Measurements from ENCODE around the gene RNU1-3. TPM values are rescaled to one million over a fixed set of nuclear protein-coding genes. Genes with fewer than 3 reads are reported as not detected.
"Not testable (repeated sequence)": the region's sequence is repeated elsewhere in the genome, so short reads cannot be mapped to it uniquely, and the experiment has no call there.

The RNU1-3 gene
- total and polyA plus RNA-seq, 5 donors from 2014 or later = 23.7 to 3,278 TPM; not detected in 3

DNA sequence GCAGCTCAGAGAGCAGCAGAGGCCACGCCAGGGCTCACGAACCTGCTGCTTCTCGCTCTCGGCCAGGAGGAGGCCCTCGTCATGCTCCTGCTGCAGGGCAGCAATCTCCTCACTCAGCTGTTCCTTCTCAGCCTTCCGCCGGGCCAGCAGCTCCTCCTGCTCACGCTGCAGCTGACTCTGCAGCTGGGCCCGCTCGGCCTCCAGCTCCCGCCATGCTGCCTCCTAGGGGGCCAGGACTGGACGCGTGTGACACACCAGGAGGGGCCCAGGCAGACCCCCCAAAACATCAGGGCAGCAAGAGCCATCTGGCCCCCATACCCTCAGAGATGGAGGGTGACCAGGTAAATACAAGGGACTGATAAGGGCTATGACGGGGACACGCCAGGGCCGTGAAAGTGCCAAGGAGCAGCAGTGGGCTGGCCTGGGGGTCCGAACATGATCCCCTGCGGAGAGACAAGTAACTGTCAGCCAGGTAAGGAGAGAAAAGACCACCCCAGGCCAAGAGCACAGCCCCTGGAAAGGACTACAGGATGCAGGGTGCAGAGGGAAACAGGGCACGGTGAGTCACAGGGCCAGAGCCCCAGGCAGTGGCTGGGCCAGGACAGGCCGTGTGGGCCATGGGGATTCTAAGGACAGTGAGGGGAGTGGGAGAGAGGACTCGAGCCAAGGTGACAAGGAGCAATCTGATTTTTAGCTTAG lies 46.8 kb downstream of the RNU1-3 start:
- H3K4me3 ChIP-seq (ENCODE audit: low read depth, low read length); H3K27ac ChIP-seq (ENCODE audit: insufficient read depth, low read length, poor library complexity, severe bottlenecking); H3K4me1 Mint-ChIP-seq; DNase-seq; H3K9me3 Mint-ChIP-seq; H3K4me1 ChIP-seq (ENCODE audit: control insufficient read depth, insufficient read depth, low read length, poor library complexity, severe bottlenecking); H3K27ac Mint-ChIP-seq; H3K27me3 ChIP-seq (ENCODE audit: control insufficient read depth, insufficient read depth, low read length); H3K36me3 Mint-ChIP-seq; H3K9me3 ChIP-seq (ENCODE audit: control insufficient read depth in 2 of 2, low read length in 2 of 2); H3K4me3 Mint-ChIP-seq; H3K27me3 Mint-ChIP-seq; ATAC-seq (ENCODE audit: low read depth in 2 of 2): not testable (repeated sequence)
- peaks cover 52% of the 10 kb centered on the region for H3K36me3 ChIP-seq (ENCODE audit: control insufficient read depth, insufficient read depth, low read length)

DNA sequence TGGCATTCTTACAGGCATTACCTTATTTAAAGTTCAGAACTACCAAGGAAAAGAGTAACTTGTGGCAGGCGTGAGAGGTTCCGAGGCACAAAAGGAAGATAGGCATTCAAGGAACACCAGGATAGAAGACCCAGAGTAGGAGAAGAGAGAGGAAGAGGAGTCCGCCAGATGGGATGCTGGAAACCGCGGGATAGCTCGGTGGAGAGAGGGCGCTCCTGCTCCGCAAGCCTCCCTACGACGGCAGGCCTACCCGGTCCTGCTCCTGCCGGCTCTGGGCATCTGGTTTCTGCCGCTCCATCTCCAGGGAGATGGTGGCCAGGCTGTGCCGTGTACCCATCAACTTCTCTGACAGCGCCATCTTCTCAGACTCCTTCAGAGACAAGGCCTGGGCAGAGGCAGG lies 48.0 kb downstream of the RNU1-3 start:
- Histone ChIP-seq H3K9me3 (ENCODE audit: control insufficient read depth in 2 of 2, low read length in 2 of 2) (no peaks in the 10 kb centered on the region), H3K27ac (ENCODE audit: insufficient read depth, low read length, poor library complexity, severe bottlenecking) (no peak overlapping the region), H3K36me3 (ENCODE audit: control insufficient read depth, insufficient read depth, low read length) (peaks cover 41% of the 10 kb centered on the region), H3K27me3 (ENCODE audit: control insufficient read depth, insufficient read depth, low read length) (peaks cover 15% of the 10 kb centered on the region), H3K4me3 (ENCODE audit: low read depth, low read length) (no peak overlapping the region), H3K4me1 (ENCODE audit: control insufficient read depth, insufficient read depth, low read length, poor library complexity, severe bottlenecking) (peaks cover 3% of the 10 kb centered on the region)
- ATAC-seq (ENCODE audit: low read depth in 2 of 2) = no peak
- Mint-ChIP-seq H3K36me3 (no peaks in the 10 kb centered on the region), H3K27ac (no peak overlapping the region), H3K4me3 (no peak overlapping the region), H3K9me3 (no peaks in the 10 kb centered on the region), H3K4me1 (no peaks in the 10 kb centered on the region), H3K27me3 (no peaks in the 10 kb centered on the region)
- DNase-seq = no peak

DNA sequence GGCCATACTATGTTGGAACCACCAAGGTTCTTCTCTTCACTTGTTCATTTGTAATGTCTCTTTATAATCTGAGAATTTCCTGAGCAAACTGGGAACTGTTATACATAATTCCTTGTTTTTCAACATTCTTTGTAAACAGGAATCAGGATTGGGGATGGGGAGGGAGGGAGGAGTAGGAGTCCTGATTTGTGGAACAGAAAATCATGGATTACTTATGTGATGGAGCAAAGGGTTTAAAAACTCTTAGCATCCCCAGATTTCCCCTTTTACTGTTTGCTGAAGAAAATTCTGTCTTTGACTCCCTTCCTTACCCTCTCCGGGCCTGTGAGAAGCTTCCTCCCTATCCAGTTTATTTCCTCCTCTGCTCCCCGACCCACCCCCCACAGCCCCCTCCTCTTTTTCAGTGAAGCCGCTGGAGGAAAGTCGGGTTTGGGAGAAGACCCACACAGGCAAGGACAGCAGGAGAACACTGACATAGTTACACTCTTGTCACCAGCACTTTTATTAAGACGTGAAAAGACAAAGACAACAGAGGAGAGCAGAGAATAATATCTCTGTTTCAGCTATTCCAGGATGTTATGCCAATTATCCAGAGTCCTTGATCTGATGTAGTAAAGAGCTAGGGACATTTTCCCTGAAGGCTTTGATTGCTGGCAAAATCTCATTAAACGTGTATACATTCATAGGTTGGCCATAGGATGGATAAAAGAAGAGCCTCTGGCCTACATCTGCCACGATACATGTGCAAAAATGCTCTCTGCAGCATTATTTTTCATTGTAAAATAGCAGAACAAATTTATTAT lies 48.8 kb downstream of the RNU1-3 start:
- Mint-ChIP-seq H3K4me1 (no peaks in the 10 kb centered on the region), H3K27me3 (no peaks in the 10 kb centered on the region), H3K36me3 (no peaks in the 10 kb centered on the region), H3K9me3 (no peaks in the 10 kb centered on the region), H3K27ac (no peak overlapping the region), H3K4me3 (no peak overlapping the region)
- ATAC-seq (ENCODE audit: low read depth in 2 of 2) = no peak
- Histone ChIP-seq H3K27ac (ENCODE audit: insufficient read depth, low read length, poor library complexity, severe bottlenecking) (no peak overlapping the region), H3K4me3 (ENCODE audit: low read depth, low read length) (no peak overlapping the region), H3K27me3 (ENCODE audit: control insufficient read depth, insufficient read depth, low read length) (peaks cover 15% of the 10 kb centered on the region), H3K36me3 (ENCODE audit: control insufficient read depth, insufficient read depth, low read length) (peaks cover 35% of the 10 kb centered on the region), H3K4me1 (ENCODE audit: control insufficient read depth, insufficient read depth, low read length, poor library complexity, severe bottlenecking) (peaks cover 9% of the 10 kb centered on the region), H3K9me3 (ENCODE audit: control insufficient read depth in 2 of 2, low read length in 2 of 2) (no peaks in the 10 kb centered on the region)
- no peak for DNase-seq

DNA sequence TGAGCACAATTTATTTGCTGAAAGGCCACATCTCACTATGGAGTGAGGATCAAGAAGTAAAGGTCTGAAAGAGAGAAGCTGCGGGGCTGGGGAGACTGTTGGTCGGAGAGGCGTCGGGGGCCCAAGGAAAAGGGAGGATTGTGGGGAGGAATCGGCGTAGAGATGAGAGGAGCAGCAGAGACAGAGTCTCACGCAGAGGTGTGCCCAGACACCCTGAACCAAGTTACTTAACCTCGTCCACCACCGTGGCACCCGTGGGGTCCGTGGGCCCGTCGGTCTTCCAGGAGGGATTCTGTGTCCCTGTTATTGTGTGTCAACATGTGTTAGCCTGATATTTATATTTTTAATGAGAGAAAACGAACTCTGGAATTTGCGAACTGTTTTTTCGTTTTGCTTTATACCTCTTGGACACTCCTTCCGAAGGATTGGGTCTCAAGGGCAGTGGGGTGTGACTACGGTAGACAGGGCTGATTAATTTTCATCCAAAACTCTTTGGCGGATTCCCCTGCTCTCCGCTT lies 49.6 kb downstream of the RNU1-3 start:
- peaks cover 21% of the 10 kb centered on the region for H3K27me3 ChIP-seq (ENCODE audit: control insufficient read depth, insufficient read depth, low read length)
- Mint-ChIP-seq H3K4me1 (no peaks in the 10 kb centered on the region), H3K27ac (no peak overlapping the region), H3K9me3 (no peaks in the 10 kb centered on the region), H3K36me3 (no peaks in the 10 kb centered on the region), H3K27me3 (no peaks in the 10 kb centered on the region), H3K4me3 (no peak overlapping the region)
- H3K36me3 ChIP-seq (ENCODE audit: control insufficient read depth, insufficient read depth, low read length) = peaks cover 27% of the 10 kb centered on the region
- no peak overlapping the region for H3K4me3 ChIP-seq (ENCODE audit: low read depth, low read length)
- no peaks in the 10 kb centered on the region for H3K9me3 ChIP-seq (ENCODE audit: control insufficient read depth in 2 of 2, low read length in 2 of 2)
- DNase-seq (no peak), ATAC-seq (ENCODE audit: low read depth in 2 of 2) (no peak)
- H3K4me1 ChIP-seq (ENCODE audit: control insufficient read depth, insufficient read depth, low read length, poor library complexity, severe bottlenecking) = peaks cover 17% of the 10 kb centered on the region
- H3K27ac ChIP-seq (ENCODE audit: insufficient read depth, low read length, poor library complexity, severe bottlenecking) = no peak overlapping the region

Other genes with a start within 250 kb of the RNU1-3 start
- not detected for gene SPATA21, start 229.5 kb downstream of the RNU1-3 start, total RNA-seq
- not detected for gene SPATA21, start 229.5 kb downstream of the RNU1-3 start, polyA plus RNA-seq
- 147 TPM for gene NECAP2, start 226.2 kb downstream of the RNU1-3 start, total RNA-seq
- gene NECAP2, start 226.2 kb downstream of the RNU1-3 start, polyA plus RNA-seq = 100 to 1,000 TPM; 276 to 323 (median 303) TPM
- gene RNU1-1, start 152.7 kb downstream of the RNU1-3 start, total RNA-seq = 3,278 TPM
- gene RNU1-1, start 152.7 kb downstream of the RNU1-3 start, polyA plus RNA-seq = 10 to 100 TPM in 1 of 4 donors, not detected in 3; 23.7 TPM
- 13.0 TPM for gene NBPF1, start 53.4 kb downstream of the RNU1-3 start, total RNA-seq
- gene NBPF1, start 53.4 kb downstream of the RNU1-3 start, polyA plus RNA-seq = 1 to 10 TPM in 3 of 4 donors, under 1 TPM in 1; 0.49 to 3.7 (median 2.1) TPM
- 3,278 TPM for gene RNU1-4, start 73.6 kb upstream of the RNU1-3 start, total RNA-seq
- gene RNU1-4, start 73.6 kb upstream of the RNU1-3 start, polyA plus RNA-seq = 10 to 100 TPM in 1 of 4 donors, not detected in 3; 23.7 TPM
- 3,278 TPM for gene RNU1-2, start 229.0 kb upstream of the RNU1-3 start, total RNA-seq
- gene RNU1-2, start 229.0 kb upstream of the RNU1-3 start, polyA plus RNA-seq = 10 to 100 TPM in 1 of 4 donors, not detected in 3; 23.7 TPM